Measurements from ENCODE around the gene JPT1.
A peak's percentile ranks its signal among the peaks of the same experiment; 100 is the strongest.

The JPT1 gene

GRCh38 chr17:75124041-75124818 is 30.1 kb downstream of the JPT1 start:
- no peak overlapping the region for H3K4me3 ChIP-seq (replicated peaks; ENCODE audit: insufficient read depth, low read length)
- peak; percentile 45; the same call in 1 of the 2 replicates for TF ChIP-seq POLR2AphosphoS5 (IDR thresholded peaks at IDR 0.05; ENCODE audit: low read depth)
- no peak for TF ChIP-seq REST (IDR thresholded peaks at IDR 0.05; ENCODE audit: insufficient replicate concordance, low read depth)
- TF ChIP-seq CTCF (IDR thresholded peaks at IDR 0.05; ENCODE audit: insufficient read depth, low read length) = no peak
- no peak for TF ChIP-seq SPI1 (IDR thresholded peaks at IDR 0.05; ENCODE audit: borderline replicate concordance, low read depth)
- peak; percentile 19; the same call in 1 of the 2 replicates for TF ChIP-seq GABPA (IDR thresholded peaks at IDR 0.05; ENCODE audit: low read depth)
- peak overlapping the region; percentile 38 for H3K27ac ChIP-seq (replicated peaks)
- DNase-seq (ENCODE audit: low read depth in 1 of 2, low spot score in 1 of 2) = peak in 1 of 2 experiments; percentile 83
- H3K27me3 ChIP-seq (ENCODE audit: insufficient read depth, poor library complexity, severe bottlenecking) = no peaks in the 10 kb centered on the region

- Histone ChIP-seq H3K27me3 (ENCODE audit: insufficient read depth, poor library complexity, severe bottlenecking) (no peaks in the 10 kb centered on the region), H3K4me3 (replicated peaks; ENCODE audit: insufficient read depth, low read length) (no peak overlapping the region), H3K27ac (replicated peaks) (peak overlapping the region; percentile 1; the same call in 1 of the 2 replicates)
- no peak for TF ChIP-seq CTCF (IDR thresholded peaks at IDR 0.05; ENCODE audit: insufficient read depth, low read length)
- TF ChIP-seq SPI1 (IDR thresholded peaks at IDR 0.05; ENCODE audit: borderline replicate concordance, low read depth) = no peak
- TF ChIP-seq REST (IDR thresholded peaks at IDR 0.05; ENCODE audit: insufficient replicate concordance, low read depth) = no peak
- no peak for TF ChIP-seq GABPA (IDR thresholded peaks at IDR 0.05; ENCODE audit: low read depth)
- TF ChIP-seq POLR2AphosphoS5 (IDR thresholded peaks at IDR 0.05; ENCODE audit: low read depth) = no peak
- peak in 1 of 2 experiments; percentile 74 for DNase-seq (ENCODE audit: low read depth in 1 of 2, low spot score in 1 of 2)
Observed at GRCh38 chr17:75118307-75118706, 36.0 kb downstream of the JPT1 start.

- no peak overlapping the region for H3K4me3 ChIP-seq (replicated peaks; ENCODE audit: insufficient read depth, low read length)
- TF ChIP-seq GABPA (IDR thresholded peaks at IDR 0.05; ENCODE audit: low read depth) = no peak
- TF ChIP-seq REST (IDR thresholded peaks at IDR 0.05; ENCODE audit: insufficient replicate concordance, low read depth) = no peak
- TF ChIP-seq SPI1 (IDR thresholded peaks at IDR 0.05; ENCODE audit: borderline replicate concordance, low read depth) = peak; percentile 24; the same call in 1 of the 2 replicates
- peak; percentile 74 for TF ChIP-seq POLR2AphosphoS5 (IDR thresholded peaks at IDR 0.05; ENCODE audit: low read depth)
- no peak overlapping the region for H3K27ac ChIP-seq (replicated peaks)
- no peaks in the 10 kb centered on the region for H3K27me3 ChIP-seq (ENCODE audit: insufficient read depth, poor library complexity, severe bottlenecking)
- DNase-seq (ENCODE audit: low read depth in 1 of 2, low spot score in 1 of 2) = peak in 1 of 2 experiments; percentile 76
Observed at GRCh38 chr17:75116737-75117136, 37.6 kb downstream of the JPT1 start.
